ENCODE data around the gene WDR46.

DNA sequence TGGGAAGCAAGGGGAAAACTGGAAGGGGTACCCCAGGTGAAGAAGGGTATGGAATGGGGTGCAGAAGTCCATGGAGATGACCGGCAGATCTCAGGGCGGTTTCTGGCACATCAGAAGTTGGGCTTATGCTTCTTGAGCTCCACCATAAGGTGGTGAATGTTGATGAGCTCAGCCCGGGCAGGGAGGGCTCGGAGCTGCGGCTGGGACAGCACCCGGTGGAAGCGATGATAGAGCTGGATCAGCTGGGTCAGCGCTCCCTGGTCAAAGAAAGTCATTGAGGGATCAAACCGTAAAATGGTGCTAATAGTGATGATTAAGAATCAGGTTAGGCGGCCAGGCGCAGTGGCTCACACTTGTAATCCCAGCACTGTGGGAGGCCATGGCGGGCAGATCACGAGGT is 38.3 kb downstream of the WDR46 start:
- no peak for TF ChIP-seq CTCF (IDR thresholded peaks at IDR 0.05)
- TF ChIP-seq POLR2A (IDR thresholded peaks at IDR 0.05; ENCODE audit: low read depth), result no peak
